Skin epidermis (tissue), 12 donors: ENCODE measurements around the gene EPS15.

Experiments used
- H3K27ac ChIP-seq, 21 experiments: fragments of 200-600 bp; sonication (generic) in 11 of 21; one replicate each; pipeline ENCODE4 v1.5.0; 2020; ENCODE audit warnings: mild to moderate bottlenecking in 3 of 21, inconsistent platforms in 2 of 21, moderate library complexity in 2 of 21
- H3K4me3 ChIP-seq, 7 experiments: fragments of 200-600 bp; sonication (generic) in 2 of 7; one replicate each; pipeline ENCODE4 v1.5.0; 2020; ENCODE audit warnings: inconsistent platforms in 2 of 7, mild to moderate bottlenecking in 2 of 7, moderate library complexity in 1 of 7

EPS15 gene

GRCh38 chr1:51310871-51311613 is 208.0 kb downstream of the EPS15 start:
- Histone ChIP-seq H3K27ac (no peak overlapping the region), H3K4me3 (no peak overlapping the region)

DNA sequence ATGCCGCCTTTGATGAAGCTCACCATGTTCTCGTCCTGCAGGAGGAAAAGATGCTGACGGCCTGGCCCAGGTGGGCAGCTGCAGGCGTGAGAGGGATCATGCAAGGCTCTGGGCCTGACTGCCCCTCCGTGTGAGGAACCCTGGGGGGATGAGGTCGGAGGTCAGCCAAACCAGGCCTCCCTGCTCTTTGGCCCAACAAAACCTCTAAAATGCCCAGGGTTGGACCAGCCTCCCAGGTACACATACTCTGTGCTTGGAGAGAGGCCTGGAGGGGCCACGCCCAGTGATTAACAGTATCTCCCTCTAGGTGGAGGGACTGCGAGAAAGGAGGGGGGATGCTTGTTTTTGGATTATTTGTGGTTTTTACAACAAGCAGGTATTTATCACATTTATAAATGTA is 209.8 kb downstream of the EPS15 start:
- no peak overlapping the region for H3K4me3 ChIP-seq

DNA sequence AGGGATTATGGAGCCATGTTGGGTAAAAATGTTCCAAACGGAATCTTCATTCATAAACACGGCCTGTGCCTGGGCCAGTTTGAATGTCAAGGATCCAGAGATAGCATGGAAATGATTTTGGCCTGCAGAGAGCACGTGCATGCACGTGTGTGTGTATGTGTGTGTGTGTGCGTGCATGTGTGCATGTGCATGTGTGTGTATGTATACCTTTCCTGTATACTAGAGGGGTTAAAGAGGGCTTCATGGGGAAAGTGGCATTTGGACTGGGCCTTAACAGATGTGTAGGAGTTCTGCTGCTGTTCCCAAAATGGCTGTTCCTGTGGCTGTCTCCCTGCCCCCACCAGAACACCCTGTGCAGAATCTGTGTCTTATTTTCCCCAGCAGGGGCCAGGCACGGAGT is 210.4 kb downstream of the EPS15 start:
- H3K4me3 ChIP-seq = no peak overlapping the region
- H3K27ac ChIP-seq = no peak overlapping the region

More for the DNA sequence above, 209.8 kb downstream of the EPS15 start:
- no peak overlapping the region for H3K27ac ChIP-seq

DNA sequence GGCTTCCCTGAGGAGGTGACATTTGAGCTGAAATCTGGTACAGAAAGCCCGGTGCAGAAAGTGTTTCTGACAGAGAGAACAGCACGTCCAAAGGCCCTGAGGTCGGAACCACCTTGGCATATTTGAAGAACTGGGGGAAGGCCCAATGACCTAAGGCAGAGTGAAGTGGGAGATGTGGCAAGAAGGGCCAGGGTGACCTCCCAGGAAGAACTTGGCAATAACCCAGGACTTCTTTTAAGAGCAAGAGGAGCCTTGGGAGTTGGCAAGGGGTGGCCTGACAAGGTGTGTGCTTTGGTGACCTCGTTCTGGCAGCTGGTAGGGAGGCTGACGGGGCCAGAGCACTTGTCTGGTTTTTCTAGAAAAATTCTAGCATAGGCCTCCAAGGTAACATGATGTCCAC is 212.1 kb downstream of the EPS15 start:
- Histone ChIP-seq H3K4me3 (no peak overlapping the region), H3K27ac (no peak overlapping the region)

DNA sequence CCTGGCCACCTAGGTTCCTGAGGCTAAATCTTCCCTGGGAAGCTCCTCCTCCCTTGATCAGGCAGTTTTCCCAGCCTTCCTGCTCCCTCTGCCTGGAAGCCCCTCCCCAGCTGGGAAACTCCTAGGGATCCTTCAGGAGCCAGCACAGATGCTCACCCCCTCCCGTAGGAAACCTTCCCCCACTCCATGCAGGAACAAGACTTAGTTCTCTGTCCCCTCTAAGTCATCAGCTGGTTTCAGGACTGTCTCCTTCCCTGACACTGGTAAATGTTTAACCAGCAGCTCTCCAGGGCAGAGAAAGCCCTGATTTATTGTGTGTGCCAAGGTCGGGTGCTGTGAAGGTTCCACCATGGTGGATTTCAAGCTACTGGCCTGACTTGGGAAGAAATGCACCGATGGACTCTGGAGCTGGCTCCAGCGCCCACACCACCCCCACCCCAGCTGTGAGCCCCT is 213.7 kb downstream of the EPS15 start:
- Histone ChIP-seq H3K27ac (no peak overlapping the region), H3K4me3 (no peak overlapping the region)

GRCh38 chr1:51304360-51304759 is 214.7 kb downstream of the EPS15 start:
- Histone ChIP-seq H3K27ac (peak overlapping the region in 2 of 21 experiments; percentile 12 to 36), H3K4me3 (no peak overlapping the region)
